ENCODE measurements around the gene WNT7A. TPM values are rescaled to one million over a fixed set of nuclear protein-coding genes. Genes with fewer than 3 reads are reported as not detected.

The WNT7A gene
- total and polyA plus RNA-seq, 4 donors = not detected

DNA sequence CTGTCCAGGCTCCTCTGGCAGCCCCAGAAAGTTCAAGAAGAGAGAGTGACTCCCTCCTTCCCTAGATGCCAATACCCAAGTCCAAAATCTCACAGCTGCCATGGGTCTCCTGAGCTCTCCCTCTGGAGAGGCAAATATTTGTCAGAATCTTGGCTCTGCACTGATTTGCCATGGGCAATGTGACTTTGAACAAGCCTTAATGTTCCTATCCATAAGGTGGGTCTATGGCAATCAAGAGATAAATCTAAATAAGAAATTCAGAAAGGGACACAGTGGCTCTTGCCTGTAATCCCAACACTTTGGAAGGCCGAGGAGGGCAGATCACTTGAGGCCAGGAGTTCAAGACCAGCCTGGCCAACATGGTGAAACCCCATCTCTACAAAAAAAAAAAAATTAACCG is 12.4 kb upstream of the WNT7A start:
- 92% methylated on average over 2 of the region's 2 CpGs for WGBS
- Histone ChIP-seq H3K27me3 (ENCODE audit: control insufficient read depth in 4 of 4, insufficient read depth in 4 of 4, low read length in 3 of 4) (no peaks in the 10 kb centered on the region), H3K9me3 (ENCODE audit: control insufficient read depth in 4 of 4, low read length in 3 of 4) (no peaks in the 10 kb centered on the region), H3K9ac (ENCODE audit: low read depth in 1 of 2, low read length in 2 of 2) (no peak overlapping the region), H3K4me3 (ENCODE audit: low read depth in 1 of 3, low read length in 3 of 3) (no peak overlapping the region), H3K4me1 (ENCODE audit: control insufficient read depth in 4 of 4, insufficient read depth in 4 of 4, low read length in 3 of 4) (peaks cover 6 to 12% (median 7%) of the 10 kb centered on the region in 4 donors), H3K36me3 (ENCODE audit: control insufficient read depth in 4 of 4, insufficient read depth in 3 of 4, low read depth in 1 of 4, low read length in 3 of 4) (no peaks in the 10 kb centered on the region), H3K27ac (ENCODE audit: low read depth in 1 of 2, low read length in 2 of 2) (no peak overlapping the region)
- TF ChIP-seq HNF4G (IDR thresholded peaks at IDR 0.05) (no peak), RXRA (IDR thresholded peaks at IDR 0.05) (no peak), SP1 (IDR thresholded peaks at IDR 0.05) (no peak), HNF4A (conservative IDR thresholded peaks at IDR 0.05) (no peak), RAD21 (IDR thresholded peaks at IDR 0.05) (no peak)
- TF ChIP-seq, protein P1, sequence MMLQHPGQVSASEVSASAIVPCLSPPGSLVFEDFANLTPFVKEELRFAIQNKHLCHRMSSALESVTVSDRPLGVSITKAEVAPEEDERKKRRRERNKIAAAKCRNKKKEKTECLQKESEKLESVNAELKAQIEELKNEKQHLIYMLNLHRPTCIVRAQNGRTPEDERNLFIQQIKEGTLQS (IDR thresholded peaks at IDR 0.05) = no peak
- TF ChIP-seq, protein P2, sequence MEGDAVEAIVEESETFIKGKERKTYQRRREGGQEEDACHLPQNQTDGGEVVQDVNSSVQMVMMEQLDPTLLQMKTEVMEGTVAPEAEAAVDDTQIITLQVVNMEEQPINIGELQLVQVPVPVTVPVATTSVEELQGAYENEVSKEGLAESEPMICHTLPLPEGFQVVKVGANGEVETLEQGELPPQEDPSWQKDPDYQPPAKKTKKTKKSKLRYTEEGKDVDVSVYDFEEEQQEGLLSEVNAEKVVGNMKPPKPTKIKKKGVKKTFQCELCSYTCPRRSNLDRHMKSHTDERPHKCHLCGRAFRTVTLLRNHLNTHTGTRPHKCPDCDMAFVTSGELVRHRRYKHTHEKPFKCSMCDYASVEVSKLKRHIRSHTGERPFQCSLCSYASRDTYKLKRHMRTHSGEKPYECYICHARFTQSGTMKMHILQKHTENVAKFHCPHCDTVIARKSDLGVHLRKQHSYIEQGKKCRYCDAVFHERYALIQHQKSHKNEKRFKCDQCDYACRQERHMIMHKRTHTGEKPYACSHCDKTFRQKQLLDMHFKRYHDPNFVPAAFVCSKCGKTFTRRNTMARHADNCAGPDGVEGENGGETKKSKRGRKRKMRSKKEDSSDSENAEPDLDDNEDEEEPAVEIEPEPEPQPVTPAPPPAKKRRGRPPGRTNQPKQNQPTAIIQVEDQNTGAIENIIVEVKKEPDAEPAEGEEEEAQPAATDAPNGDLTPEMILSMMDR (IDR thresholded peaks at IDR 0.05; ENCODE audit: low read depth, low read length, missing input control) = no peak
- TF ChIP-seq, protein P3, sequence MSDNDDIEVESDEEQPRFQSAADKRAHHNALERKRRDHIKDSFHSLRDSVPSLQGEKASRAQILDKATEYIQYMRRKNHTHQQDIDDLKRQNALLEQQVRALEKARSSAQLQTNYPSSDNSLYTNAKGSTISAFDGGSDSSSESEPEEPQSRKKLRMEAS (IDR thresholded peaks at IDR 0.05) = no peak
- DNase-seq (ENCODE audit: low spot score) = no peak

DNA sequence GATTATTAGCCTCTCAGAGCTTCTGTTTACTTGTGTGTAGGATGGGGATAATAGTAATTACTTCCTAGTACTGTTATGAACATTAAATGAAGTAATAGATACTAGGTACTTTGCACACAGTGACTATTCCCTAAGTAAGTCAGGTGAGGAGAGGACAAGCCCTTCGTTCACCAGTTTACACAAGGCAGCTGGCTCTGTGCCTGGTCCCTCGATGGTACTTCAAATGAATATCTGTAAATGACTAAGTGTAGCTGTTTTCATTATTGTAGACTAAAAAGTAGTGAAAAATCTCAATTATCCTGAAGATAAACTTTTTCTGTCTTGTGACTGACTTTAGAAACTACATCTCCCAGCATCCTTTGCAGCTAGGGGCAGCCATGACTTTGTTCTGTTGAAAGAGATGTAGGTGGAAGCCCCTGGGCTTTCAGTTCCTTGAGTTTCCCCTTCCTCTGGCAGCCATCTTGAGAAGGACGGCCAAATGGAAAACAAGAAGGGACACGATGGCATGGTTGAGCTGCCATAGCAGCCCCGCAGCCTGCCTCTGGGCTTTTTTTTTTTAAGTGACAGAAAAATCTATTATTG is 11.7 kb upstream of the WNT7A start:
- H3K27me3 ChIP-seq (ENCODE audit: control insufficient read depth in 4 of 4, insufficient read depth in 4 of 4, low read length in 3 of 4) = no peaks in the 10 kb centered on the region
- H3K4me1 ChIP-seq (ENCODE audit: control insufficient read depth in 4 of 4, insufficient read depth in 4 of 4, low read length in 3 of 4) = peaks cover 6 to 12% (median 7%) of the 10 kb centered on the region in 4 donors
- H3K27ac ChIP-seq (ENCODE audit: low read depth in 1 of 2, low read length in 2 of 2) = no peak overlapping the region
- H3K4me3 ChIP-seq (ENCODE audit: low read depth in 1 of 3, low read length in 3 of 3) = no peak overlapping the region
- WGBS = 77% methylated on average over 5 of the region's 5 CpGs
- TF ChIP-seq HNF4G (IDR thresholded peaks at IDR 0.05) = no peak
- no peak for TF ChIP-seq YY1 (IDR thresholded peaks at IDR 0.05)
- TF ChIP-seq FOXA1 (IDR thresholded peaks at IDR 0.05) = no peak
- TF ChIP-seq TAF1 (conservative IDR thresholded peaks at IDR 0.05) = no peak
- no peak for TF ChIP-seq FOXA2 (IDR thresholded peaks at IDR 0.05)
- TF ChIP-seq, protein P4, sequence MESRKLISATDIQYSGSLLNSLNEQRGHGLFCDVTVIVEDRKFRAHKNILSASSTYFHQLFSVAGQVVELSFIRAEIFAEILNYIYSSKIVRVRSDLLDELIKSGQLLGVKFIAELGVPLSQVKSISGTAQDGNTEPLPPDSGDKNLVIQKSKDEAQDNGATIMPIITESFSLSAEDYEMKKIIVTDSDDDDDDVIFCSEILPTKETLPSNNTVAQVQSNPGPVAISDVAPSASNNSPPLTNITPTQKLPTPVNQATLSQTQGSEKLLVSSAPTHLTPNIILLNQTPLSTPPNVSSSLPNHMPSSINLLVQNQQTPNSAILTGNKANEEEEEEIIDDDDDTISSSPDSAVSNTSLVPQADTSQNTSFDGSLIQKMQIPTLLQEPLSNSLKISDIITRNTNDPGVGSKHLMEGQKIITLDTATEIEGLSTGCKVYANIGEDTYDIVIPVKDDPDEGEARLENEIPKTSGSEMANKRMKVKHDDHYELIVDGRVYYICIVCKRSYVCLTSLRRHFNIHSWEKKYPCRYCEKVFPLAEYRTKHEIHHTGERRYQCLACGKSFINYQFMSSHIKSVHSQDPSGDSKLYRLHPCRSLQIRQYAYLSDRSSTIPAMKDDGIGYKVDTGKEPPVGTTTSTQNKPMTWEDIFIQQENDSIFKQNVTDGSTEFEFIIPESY (IDR thresholded peaks at IDR 0.05) = no peak
- no peak for TF ChIP-seq NR2F2 (IDR thresholded peaks at IDR 0.05)
- no peak for TF ChIP-seq JUND (IDR thresholded peaks at IDR 0.05)
- no peak for TF ChIP-seq RAD21 (IDR thresholded peaks at IDR 0.05)
- TF ChIP-seq GABPA (IDR thresholded peaks at IDR 0.05 in 1 of 2, conservative IDR thresholded peaks at IDR 0.05 in 1 of 2) = no peak
- no peaks in the 10 kb centered on the region for H3K36me3 ChIP-seq (ENCODE audit: control insufficient read depth in 4 of 4, insufficient read depth in 3 of 4, low read depth in 1 of 4, low read length in 3 of 4)
- H3K9me3 ChIP-seq (ENCODE audit: control insufficient read depth in 4 of 4, low read length in 3 of 4) = no peaks in the 10 kb centered on the region
- DNase-seq (ENCODE audit: low spot score) = no peak
- H3K9ac ChIP-seq (ENCODE audit: low read depth in 1 of 2, low read length in 2 of 2) = no peak overlapping the region

Data from liver (tissue), 9 donors.